WTC11 (cell line): ENCODE measurements around the gene LPCAT3.

Source experiments
- CREB1 ChIP-seq: sonication (generic); formaldehyde crosslinking; IDR thresholded peaks from 2 replicates; pipeline ENCODE4 v1.8.0; 2023; ENCODE audit warnings: mild to moderate bottlenecking, missing genetic modification reagents
- CTCF ChIP-seq: fragments of 200-600 bp; IDR thresholded peaks from 2 replicates; pipeline ENCODE4 v1.8.0; 2022; ENCODE audit warnings: antibody characterized with exemption
- JUN ChIP-seq: sonication (generic); formaldehyde crosslinking; IDR thresholded peaks from 2 replicates; pipeline ENCODE4 v1.8.0; 2023; ENCODE audit warnings: mild to moderate bottlenecking, missing genetic modification reagents
- STAT6 ChIP-seq: sonication (generic); formaldehyde crosslinking; conservative IDR thresholded peaks from 2 replicates; pipeline ENCODE4 v1.8.1; 2023; ENCODE audit warnings: mild to moderate bottlenecking, low read depth, missing genetic modification reagents, moderate library complexity
- TCF7 ChIP-seq: sonication (generic); formaldehyde crosslinking; IDR thresholded peaks from 2 replicates; pipeline ENCODE4 v1.8.0; 2022; ENCODE audit warnings: mild to moderate bottlenecking, low read depth, missing genetic modification reagents, moderate library complexity
- ZNF416 ChIP-seq: fragments of 250-450 bp; sonication (Bioruptor Pico); IDR thresholded peaks from 2 replicates; pipeline ENCODE4 v1.9.0; 2021; ENCODE audit warnings: mild to moderate bottlenecking, inconsistent platforms
- TF ChIP-seq, protein P1 (sequence below): sonication (generic); formaldehyde crosslinking; IDR thresholded peaks from 2 replicates; pipeline ENCODE4 v1.8.0; 2022; ENCODE audit warnings: mild to moderate bottlenecking, missing genetic modification reagents
- TF ChIP-seq, protein P2 (sequence below): sonication (generic); formaldehyde crosslinking; IDR thresholded peaks from 2 replicates; pipeline ENCODE4 v1.8.1; 2023; ENCODE audit warnings: mild to moderate bottlenecking, missing genetic modification reagents, moderate library complexity

DNA sequence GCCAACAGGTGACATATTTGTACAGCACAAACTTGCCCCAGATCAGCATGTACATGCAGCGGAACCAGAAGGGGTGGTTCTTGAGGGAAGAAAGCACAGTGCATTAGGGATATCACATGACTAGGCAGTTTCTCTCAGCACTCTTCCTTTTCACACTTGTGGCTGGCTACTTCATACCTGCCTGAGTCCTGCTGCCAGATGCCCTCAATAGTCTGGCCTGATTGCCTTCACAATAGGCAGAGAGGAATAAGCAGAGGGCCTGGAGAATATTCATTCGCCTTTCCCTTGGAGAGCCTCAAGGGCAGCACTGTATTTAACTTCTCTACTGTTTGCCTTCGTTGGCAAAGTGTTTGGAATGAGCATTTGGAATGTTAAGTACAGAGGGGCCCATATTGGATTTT lies 39.7 kb downstream of the LPCAT3 start:
- no peak for TF ChIP-seq TCF7
- TF ChIP-seq, protein P1, sequence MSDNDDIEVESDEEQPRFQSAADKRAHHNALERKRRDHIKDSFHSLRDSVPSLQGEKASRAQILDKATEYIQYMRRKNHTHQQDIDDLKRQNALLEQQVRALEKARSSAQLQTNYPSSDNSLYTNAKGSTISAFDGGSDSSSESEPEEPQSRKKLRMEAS, result no peak
- TF ChIP-seq ZNF416, result no peak
- TF ChIP-seq, protein P2, sequence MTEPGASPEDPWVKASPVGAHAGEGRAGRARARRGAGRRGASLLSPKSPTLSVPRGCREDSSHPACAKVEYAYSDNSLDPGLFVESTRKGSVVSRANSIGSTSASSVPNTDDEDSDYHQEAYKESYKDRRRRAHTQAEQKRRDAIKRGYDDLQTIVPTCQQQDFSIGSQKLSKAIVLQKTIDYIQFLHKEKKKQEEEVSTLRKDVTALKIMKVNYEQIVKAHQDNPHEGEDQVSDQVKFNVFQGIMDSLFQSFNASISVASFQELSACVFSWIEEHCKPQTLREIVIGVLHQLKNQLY (CRISPR knock-in tag), result no peak
- no peak for TF ChIP-seq STAT6 (CRISPR knock-in tag)
- TF ChIP-seq JUN, result no peak
- no peak for TF ChIP-seq CREB1
- no peak for TF ChIP-seq CTCF
